ENCODE measurements around the gene RTEL1.
"Not testable (repeated sequence)": the region's sequence is repeated elsewhere in the genome, so short reads cannot be mapped to it uniquely, and the experiment has no call there.

Gene RTEL1

DNA sequence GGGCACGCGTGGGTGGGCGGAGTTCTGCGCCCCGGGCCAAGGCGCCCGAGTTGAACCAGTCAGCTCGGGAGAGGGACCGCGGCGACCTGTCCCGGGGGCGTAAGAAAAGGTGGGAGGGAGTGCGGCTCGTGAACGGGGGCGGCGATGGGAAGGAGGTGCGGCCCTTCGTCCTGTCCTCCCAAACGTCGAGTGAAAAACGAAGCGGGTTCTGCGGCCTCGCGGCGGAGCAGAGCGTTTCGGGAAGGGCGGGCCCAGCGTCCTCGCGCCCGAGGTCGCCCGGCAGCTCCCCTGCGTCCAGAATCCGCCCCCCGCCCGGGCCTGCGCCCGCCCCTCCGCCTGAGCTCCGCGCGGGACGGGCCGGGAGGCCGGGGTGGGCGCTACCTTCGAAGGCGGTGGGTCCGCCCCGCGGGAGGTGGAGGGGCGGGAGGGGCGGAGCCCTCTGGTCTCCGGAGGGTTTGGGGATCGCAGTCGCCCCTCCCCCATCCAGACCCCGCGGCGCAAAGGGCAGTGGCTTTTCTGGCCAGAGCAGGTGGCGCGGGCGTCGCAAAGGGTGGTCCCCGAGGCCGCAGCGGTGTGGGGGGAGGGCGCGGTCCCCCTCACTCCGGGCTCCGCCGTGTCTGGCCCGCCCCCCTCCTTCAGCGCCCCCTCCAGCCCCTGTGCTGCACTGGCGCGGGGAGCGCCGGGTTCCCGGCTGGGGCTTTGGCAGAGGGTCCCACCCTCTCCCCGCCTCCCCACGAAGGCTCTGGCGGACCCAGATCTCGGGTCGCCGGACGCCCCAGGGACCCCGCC, 5.7 kb upstream of the RTEL1 start:
- DNase-seq, result peak; percentile 25

DNA sequence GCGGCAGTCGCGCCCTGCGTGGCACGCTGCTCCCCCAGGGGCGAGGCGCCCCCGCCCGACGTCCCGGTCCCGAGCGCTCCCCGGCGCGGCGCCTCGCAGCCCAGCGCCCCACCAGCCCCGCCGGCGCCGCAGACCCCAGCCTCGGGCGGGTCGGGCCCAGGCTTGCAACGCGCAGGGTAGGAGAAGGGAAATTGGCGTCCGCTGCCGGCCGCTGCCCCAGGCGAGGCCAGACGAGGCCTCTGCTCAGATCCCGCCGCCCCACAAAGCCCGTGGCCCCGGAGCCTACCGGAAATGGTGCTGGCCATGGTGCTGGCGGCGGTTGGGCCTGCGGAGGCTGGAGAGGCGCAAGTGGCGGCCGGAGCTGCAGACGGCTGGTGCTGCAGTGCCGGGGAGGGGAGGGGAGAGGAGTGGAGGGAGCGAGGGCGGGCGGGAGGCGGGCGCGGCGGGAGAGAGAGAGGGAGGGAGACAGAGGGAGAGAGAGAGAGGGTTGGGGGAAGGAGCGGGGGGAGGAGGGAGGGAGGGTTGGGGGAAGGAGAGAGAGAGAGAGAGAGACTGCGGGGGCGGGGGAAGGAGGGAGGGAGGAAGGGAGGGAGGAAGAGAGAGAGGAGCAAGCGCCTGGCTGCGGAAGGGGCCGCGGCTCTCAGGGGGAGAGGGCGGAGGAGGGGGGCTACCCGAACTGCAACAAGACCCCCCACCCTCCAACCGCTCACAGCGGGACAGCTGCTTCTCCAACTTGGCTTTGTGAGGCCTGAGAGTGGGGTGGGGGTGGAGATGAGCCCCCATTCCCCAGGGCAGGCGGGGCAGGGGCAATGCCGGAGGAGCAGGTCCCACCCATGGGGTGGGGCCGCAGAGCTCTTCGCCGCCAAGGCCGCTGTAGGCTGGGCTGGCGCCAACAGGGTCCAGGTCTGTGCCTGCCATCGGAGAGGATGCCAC, 4.8 kb upstream of the RTEL1 start, which contains the start of gene STMN3:
STMN3 (minus strand) TSS at position 384 of the 933 bp plus-strand sequence; CDS start at position 305, 79 bp downstream.
- peak; percentile 62 for DNase-seq

DNA sequence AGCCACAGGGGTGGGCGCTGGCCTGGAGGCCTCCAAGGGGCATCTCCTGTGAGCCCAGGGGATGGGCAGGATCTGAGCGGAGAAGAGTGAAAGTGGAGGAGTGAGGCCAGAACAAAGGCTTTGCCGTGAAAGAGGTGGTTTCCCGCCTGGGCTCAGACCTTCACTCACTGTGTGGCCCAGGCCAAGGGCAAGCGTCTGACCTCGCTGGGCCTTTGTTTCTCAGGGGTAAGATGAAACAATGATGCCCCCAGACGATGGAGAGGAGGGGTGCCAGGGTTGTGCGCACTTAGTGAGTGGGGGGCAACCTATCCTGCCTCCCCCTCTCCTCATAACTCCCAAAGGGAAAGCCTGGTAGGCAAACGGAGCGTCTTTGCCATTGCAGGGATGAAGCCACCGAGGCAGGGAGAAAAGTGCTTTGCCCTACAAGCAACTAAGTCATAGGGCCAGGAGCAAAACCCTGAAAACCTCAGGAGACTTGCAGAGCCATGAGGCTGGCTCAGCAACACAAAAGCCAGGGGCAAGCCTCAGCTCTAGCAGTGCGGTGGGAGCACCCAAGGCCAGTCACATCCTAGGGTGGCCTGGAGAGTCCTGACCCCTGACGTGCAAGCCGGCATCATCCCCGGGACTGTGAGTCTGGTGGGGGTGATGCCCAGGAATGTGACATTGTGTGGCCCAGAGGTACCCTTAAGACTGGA, 4.0 kb upstream of the RTEL1 start:
- DNase-seq, result no peak

DNA sequence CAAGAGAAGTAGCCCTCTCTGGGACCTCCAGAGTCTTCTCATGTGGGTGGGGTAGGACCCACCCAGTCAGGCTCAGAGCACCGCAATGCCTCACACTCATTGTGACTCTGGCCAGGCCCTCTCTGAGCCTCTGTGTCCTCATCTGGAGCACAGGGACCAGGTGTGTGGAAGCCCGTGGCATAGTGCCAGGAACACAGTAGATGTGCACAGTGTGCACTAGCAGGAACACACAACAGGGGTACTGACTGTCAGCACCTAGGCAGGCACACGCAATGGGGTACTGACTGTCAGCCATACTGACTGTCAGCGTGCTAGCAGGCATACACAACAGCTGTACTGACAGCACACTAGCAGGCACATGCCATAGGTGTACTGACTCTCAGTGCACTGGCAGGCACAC, 2.9 kb upstream of the RTEL1 start:
- DNase-seq, result no peak

DNA sequence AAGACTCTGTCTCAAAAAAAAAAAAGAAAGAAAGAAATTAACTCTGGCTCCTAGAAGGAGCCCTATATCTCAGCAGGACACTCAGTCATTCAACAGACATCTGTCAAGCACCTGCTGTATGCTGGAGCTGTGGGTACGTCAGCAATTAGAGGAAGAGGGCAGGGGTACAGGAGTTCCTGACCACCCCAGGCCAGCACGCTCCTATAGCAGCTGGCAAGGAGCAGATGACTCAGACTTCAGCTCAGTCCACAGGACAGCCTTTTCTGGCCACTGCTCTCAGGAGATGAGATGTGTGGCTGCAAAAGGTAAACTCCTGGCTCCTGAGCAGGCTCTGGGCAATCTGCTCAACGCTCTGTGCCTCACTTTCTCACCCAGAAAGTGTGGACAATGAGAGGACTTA, 1.7 kb upstream of the RTEL1 start:
- no peak for DNase-seq

DNA sequence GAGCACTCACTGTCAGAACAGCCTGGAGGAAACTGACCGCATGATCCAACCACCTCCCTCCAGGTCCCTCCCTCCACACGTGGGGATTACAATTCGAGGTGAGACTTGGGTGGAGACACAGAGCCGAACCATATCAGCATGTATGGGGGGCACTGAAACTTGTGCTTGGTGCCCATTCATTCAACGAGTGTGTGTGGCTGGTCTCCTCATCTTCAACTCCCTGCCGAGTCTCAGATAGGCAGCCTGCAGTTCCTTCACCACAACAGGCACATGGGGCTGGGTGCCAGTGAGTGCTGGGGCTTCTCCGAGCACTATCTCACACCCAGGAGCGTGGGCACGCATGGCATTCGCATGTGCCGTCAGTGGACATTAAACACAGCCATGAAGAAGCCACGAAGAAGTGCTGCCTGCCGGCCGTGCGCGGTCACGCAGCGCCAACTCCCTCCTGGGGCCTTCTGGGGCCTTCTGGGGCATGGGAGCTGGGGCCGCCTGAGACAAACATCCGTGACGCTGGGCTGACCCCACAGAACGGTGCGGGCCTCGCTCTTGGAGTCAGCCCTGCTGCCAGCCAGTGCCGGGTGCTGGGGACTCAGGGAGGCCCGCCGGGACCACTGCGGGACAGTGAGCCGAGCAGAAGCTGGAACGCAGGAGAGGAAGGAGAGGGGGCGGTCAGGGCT, 714 bp upstream of the RTEL1 start:
- DNase-seq, result no peak

DNA sequence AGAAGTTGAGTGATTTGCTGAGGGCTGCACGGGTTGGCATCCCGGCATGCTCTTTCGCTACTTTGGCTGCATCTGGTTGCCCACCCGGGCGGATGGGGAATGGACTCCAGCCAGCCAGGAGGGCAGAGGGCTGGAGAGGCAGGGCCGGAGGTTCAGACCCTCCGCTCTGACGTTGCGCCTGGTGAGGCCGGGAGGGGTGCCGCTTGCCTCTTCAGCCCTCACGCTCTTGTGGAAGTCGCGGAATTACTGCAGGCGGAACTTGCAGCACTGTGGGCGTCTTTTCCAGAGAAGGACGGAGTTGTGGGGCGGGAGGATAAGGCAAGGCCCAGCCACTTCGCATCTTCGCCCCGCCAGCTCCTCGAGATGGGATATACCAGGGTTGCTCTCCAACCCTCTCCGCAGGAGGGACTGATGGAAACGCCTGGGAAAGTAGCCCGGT, 656 bp downstream of the RTEL1 start:
- no peak for DNase-seq

DNA sequence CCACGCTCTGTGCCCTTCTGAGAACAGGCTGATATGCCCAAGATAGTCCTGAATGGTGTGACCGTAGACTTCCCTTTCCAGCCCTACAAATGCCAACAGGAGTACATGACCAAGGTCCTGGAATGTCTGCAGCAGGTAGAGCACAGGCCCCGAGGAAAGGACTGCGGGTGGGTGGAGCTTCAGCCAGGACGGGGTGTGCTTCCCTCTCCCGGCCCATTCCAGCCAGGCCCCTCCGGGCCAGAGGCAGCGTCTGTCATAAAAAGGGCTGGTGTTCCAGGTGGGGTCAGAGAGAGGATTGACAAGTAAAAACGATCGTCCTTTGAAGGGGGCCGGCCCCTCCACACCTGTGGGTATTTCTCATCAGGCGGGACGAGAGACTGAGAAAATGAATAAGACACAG, 1.3 kb downstream of the RTEL1 start:
- DNase-seq, result no peak

DNA sequence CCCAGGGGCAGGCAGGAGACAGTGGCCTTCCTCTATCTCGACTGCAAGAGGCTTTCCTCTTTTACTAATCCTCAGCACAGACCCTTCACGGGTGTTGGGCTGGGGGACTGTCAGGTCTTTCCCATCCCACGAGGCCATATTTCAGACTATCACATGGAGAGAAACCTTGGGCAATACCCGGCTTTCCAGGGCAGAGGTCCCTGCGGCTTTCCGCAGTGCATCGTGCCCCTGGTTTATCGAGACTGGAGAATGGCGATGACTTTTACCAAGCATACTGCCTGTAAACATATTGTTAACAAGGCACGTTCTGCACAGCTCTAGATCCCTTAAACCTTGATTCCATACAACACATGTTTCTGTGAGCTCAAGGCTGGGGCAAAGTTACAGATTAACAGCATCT, 2.1 kb downstream of the RTEL1 start:
- not testable (repeated sequence) for DNase-seq

DNA sequence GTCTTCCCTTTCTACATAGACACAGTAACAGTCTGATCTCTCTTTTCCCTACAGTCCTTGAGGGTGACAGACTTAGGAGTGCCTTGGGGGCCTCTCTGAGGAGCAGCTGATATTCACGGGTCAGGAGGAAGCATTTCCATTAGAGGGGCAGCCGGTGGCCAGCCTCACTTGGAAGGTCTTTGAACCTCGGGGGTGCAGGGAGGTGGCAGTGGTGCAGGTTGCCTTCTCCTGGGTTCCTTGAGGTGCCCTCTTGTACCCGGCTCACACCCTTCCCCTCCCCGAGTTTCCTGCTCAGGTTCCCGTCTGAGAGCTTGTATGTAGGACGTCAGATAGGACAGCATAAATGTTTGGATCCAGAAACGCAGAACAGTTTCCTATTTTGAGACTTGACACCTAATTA, 2.5 kb downstream of the RTEL1 start:
- DNase-seq, result no peak

DNA sequence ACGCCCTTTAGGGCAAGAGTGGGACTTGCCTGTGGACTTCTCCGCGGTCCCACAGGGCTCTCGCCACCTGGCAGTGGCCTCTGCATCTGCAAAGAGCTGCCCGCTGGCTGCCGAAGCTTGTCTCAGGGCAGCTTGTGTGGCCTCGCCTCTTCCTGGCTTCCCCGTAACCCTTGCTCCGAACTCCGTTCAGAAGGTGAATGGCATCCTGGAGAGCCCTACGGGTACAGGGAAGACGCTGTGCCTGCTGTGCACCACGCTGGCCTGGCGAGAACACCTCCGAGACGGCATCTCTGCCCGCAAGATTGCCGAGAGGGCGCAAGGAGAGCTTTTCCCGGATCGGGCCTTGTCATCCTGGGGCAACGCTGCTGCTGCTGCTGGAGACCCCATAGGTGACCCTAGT, 3.0 kb downstream of the RTEL1 start:
- no peak for DNase-seq

DNA sequence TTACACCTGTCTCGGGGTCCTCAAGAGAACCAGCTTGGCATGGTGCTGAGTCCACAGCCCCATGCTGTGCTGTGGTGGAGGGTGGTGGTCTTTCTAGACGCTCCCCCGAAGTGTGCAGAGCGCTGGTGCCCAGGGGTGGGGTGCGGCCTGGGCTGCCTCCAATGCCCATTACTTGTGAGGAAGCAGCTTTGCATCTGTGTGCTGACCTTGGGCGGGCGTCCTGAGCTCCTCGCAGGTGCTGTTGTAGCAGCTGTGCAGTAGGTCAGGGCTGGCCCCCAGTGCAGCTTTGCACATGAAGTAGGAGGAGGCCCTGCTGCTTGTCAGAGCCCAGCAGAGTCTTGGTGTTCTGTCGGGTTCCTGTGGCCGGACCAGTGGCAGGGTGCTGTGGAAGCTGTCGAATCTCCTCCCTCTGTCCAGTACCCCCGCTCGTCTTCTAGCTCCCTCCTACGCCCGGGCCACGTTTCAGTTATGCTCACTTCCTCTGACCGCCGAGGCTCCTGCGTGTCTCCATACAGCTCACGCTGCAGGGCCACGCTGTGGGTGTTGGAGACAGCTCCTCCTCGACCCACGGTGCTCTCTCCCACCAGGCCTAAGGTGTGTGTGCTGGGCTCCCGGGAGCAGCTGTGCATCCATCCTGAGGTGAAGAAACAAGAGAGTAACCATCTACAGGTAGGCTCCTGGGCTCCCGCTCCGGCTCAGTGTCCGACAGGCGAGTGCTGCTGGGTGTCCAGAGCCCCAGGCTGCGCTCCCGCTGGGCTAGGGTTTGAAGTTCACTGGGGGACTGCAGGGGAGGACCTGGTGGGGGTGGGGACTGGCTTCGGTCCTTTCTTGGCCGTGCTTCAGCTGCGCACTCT, 4.1 kb downstream of the RTEL1 start:
- no peak for DNase-seq

DNA sequence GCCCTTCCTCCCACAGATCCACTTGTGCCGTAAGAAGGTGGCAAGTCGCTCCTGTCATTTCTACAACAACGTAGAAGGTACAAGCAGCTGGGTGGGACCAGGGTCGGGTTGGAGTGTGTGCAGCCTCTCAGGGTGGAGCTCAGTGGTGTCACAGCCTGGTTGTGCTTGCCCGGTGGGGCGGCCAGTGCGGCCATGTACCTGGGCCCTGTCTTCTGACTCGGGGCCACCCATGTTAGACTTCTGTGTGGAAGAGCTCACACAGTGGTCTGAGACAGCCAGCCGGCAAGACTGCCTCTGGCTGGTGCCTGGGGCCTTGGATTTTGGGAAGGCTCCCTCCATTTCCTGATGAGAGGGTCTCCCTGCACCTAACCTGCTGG, 4.7 kb downstream of the RTEL1 start:
- DNase-seq, result no peak

DNA sequence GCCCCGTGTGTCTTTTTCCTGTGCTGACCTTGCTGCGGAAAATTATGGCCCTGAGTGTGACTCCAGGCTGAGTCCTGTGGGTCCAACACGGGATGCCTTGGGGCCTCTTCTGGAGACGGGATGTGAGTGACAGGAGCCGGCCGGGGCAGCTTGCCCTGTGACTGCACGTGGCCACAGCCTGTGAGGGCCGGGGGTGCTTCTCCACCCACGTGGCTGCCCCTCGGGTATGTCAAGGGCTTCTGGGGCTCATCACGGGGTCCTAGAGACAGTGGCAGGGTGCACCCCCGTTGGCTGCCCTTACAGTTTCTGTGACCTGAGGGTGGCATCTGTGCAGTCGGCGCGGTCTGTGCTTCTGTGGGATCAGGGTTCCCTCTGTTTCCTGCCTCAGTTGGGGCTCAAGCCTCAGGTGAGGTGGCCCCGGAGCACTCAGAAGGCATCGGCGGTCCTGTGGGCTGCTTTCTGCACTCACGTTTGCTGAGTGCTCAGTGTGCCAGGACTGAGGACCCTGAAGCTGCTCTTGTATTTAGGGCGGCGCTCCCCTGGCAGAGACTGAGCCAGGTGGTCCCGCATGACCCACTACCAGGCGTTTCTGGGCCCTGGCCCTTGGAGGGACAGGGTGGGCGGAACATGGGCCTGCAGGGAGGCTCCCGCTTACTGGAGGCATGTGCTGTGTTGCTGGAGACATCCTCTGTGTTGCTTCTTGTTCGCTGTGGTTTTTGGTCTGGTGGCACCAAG, 5.4 kb downstream of the RTEL1 start:
- DNase-seq, result no peak

DNA sequence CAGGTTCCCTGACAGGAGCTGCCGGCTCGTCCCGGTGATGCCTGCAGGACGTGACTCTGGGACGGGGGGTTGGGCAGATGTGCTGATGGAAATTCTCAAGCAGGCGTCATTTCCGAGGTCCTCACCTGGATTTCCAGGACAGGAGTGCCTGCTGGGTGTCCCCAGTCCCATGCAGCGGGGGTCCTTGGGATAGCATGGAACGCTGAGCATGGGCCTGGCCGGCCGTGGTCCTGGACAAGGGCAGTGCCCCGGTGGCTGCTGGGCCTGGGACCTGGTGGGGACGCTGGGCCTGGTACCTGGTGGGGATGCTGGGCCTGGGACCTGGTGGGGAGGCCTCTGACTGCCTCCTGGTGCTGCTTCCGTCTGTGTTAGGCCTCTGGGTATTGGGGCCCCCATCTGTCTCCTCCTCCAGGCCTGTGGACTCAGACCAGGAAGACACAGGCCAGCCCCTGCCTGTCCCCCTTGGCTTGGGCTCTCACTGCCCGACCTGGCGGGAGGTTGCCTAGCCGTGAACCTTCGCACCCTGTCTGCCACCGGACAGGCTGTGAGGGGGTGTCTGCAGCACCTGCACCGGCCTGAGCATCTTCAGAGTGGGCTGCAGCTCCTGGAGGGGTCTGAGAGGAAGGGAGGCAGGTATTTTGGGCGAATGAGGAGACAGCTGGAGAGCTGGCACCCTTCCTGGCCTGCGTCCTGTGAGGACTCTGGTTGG, 6.2 kb downstream of the RTEL1 start:
- DNase-seq, result no peak

DNA sequence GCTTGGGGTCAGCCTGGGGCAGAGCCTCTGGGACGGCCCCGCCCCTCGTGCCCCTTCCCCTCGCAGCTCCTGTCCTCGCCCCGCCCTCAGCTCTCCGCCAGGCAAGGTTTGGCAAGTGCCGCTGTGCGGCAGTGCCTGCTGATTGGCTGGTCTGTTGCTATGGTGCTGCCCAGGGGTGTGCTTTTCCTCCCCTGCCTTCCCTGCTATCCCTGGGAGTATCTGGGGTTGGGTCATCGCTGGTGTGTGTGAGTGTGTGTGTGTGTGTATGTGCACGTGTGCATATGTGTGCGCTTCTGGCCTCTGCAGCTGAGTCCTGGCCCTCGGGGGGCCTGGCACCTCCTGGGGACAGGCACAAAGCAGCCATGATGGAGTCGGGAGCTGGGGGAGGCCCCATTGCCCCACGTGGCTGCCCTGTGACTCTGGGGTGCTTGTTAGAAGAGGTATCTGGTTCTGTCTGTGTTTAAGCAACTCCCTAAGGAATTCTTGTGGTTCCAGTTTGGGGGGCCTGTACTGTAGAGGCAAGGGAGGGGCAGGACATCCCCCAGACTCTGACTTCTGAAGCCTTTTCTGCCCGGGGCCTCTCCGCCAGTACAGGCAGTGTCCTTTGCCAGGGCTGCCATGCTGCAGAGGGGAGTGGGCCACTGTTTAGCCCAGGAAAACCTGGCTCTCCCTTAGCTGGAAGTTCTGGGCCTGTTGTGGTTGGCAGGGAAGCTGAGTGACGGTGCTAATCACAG, 6.9 kb downstream of the RTEL1 start:
- no peak for DNase-seq

DNA sequence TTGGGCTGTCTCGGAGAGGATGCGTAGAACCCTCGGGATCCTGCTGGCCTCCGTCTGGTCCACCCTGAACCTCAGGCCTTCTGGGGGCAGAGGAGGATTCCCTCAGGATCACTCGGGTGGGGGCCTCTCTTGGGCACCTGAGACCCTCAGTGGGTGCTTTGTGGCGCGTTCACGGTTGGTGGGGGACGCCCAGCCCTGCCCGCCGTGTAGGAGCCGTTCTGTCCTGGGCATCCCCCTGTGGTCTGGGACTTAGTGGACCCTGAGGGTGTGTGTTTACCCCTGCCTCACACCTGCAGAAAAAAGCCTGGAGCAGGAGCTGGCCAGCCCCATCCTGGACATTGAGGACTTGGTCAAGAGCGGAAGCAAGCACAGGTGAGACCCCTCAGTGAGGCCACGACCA, 7.6 kb downstream of the RTEL1 start:
- DNase-seq, result no peak

DNA sequence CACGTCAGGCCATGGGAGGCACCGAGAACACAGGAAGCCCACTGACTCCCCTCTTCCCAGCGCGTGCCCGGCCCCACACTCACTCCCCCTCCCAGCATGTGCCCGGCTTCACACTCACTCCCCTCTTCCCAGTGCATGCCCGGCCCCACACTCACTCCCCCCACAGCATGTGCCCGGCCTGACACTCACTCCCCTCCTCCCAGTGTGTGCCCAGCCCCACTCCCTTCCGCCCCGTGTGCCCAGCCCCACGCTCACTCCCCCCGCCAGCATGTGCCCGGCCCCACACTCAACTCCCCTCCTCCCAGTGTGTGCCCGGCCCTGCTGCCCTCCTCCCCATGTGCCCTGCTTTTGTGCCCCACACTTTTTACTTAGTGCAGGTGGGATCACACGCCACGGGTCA, 9.7 kb downstream of the RTEL1 start:
- DNase-seq, result no peak

DNA sequence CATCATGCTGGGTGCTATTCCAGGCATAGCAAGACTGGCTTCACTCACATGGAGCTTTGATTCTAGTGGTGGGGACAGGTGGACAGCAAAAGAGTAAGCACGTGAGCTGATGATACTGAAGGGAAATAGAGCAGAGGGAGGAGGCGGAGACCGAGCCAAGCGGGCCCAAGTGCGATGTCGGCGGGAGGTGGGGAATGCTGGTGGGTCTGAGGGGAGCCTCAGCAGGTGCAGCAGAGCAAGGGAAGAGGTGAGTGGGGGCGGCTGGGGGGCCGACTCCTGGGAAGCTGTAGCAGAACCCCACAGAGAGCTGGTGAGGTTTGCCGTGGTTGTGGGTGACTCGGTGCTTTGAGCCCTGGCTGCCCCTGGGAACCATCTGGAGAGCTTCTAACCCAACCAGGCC, 10.2 kb downstream of the RTEL1 start:
- no peak for DNase-seq

DNA sequence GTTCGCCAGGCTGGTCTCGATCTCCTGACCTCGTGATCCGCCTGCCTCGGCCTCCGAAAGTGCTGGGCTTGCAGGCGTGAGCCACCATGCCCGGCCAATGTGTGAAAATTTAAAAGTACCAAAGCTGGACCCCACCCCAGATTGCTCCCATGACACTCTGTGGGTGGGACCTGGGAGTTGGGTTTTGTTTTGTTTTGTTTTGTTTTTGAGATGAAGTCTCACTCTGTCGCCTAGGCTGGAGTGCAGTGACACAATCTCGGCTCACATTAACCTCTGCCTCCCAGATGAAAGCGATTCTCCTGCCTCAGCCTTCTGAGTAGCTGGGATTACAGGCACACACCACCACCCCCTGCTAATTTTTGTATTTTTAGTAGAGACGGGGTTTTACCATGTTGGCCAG, 13.6 kb downstream of the RTEL1 start:
- not testable (repeated sequence) for DNase-seq

Data from activated effector memory CD4-positive, alpha-beta T cell treated with Interleukin-2 at 50 U/mL for 16 hours (primary cell).